GM19395 (cell line): ENCODE results near the gene CFAP126.
"Not testable (repeated sequence)": the region's sequence is repeated elsewhere in the genome, so short reads cannot be mapped to it uniquely, and the experiment has no call there.

Experiments
- ATAC-seq: cut with Tn5 transposase; IDR thresholded peaks from one replicate; pipeline ENCODE4 v1.9.1; 2021; ENCODE audit warnings: mild to moderate bottlenecking, moderate library complexity; ENCODE audit not compliant: unreplicated experiment

The CFAP126 gene

GRCh38 chr1:161382214-161383019, 14.7 kb upstream of the CFAP126 start:
- ATAC-seq, result no peak

- ATAC-seq, result no peak
Measured at GRCh38 chr1:161381707-161382106, 14.0 kb upstream of the CFAP126 start.

GRCh38 chr1:161379071-161379470, 11.4 kb upstream of the CFAP126 start:
- ATAC-seq, result no peak

- no peak for ATAC-seq
Measured at GRCh38 chr1:161378014-161378413, 10.3 kb upstream of the CFAP126 start.

GRCh38 chr1:161374373-161374772, 6.7 kb upstream of the CFAP126 start:
- ATAC-seq, result no peak

- ATAC-seq, result no peak
Measured at GRCh38 chr1:161373442-161373841, 5.8 kb upstream of the CFAP126 start.

GRCh38 chr1:161365207-161365606, 2.5 kb downstream of the CFAP126 start:
- ATAC-seq, result no peak

GRCh38 chr1:161364332-161364731, 3.3 kb downstream of the CFAP126 start:
- ATAC-seq, result no peak

GRCh38 chr1:161359291-161359690, 8.4 kb downstream of the CFAP126 start:
- ATAC-seq, result no peak

GRCh38 chr1:161357073-161357472, 10.6 kb downstream of the CFAP126 start:
- ATAC-seq, result no peak

GRCh38 chr1:161351482-161351881, 16.2 kb downstream of the CFAP126 start:
- no peak for ATAC-seq

- ATAC-seq, result no peak
Measured at GRCh38 chr1:161350671-161351070, 17.0 kb downstream of the CFAP126 start.

GRCh38 chr1:161342821-161343220, 24.9 kb downstream of the CFAP126 start:
- ATAC-seq, result no peak

- no peak for ATAC-seq
Measured at GRCh38 chr1:161342177-161342576, 25.5 kb downstream of the CFAP126 start.

- ATAC-seq, result no peak
Measured at GRCh38 chr1:161335796-161336195, 31.9 kb downstream of the CFAP126 start.

- ATAC-seq, result no peak
Measured at GRCh38 chr1:161333166-161333565, 34.5 kb downstream of the CFAP126 start.

- ATAC-seq, result no peak
Measured at GRCh38 chr1:161330346-161330745, 37.3 kb downstream of the CFAP126 start.

GRCh38 chr1:161324020-161324419, 43.7 kb downstream of the CFAP126 start:
- ATAC-seq, result no peak

- not testable (repeated sequence) for ATAC-seq
Measured at GRCh38 chr1:161315841-161316674, 51.6 kb downstream of the CFAP126 start.
